Aorta (tissue), 5 donors: ENCODE data around the gene TTC16. TPM values are rescaled to one million over a fixed set of nuclear protein-coding genes. Genes with fewer than 3 reads are reported as not detected.
A peak's percentile ranks its signal among the peaks of the same experiment; 100 is the strongest.

Experiments used
- ATAC-seq: fragments of 200-7000 bp; cut with Tn5 transposase; one replicate; pipeline ENCODE4 v1.9.1; 2022; ENCODE audit warnings: moderate library complexity; ENCODE audit not compliant: low FRiP score
- DNase-seq, 2 donors: peaks; one replicate each; pipeline ENCODE4 v3.0.0-alpha.2; 2020
- H3K27ac ChIP-seq, 2 donors: one replicate each; pipeline ENCODE4 v1.5.1; 2013; ENCODE audit warnings: low read length in 2 of 2, mild to moderate bottlenecking in 2 of 2, moderate library complexity in 2 of 2, control low read depth in 1 of 2, inconsistent platforms in 1 of 2, low read depth in 1 of 2
- H3K27me3 ChIP-seq, 2 donors: one replicate each; pipeline ENCODE4 v1.6.1; 2013; ENCODE audit warnings: control low read depth in 1 of 2, low read length in 1 of 2, mild to moderate bottlenecking in 1 of 2, moderate library complexity in 1 of 2; ENCODE audit not compliant: insufficient read depth in 2 of 2, control insufficient read depth in 1 of 2
- H3K36me3 ChIP-seq, 2 donors: one replicate each; pipeline ENCODE4 v1.6.1; 2013; ENCODE audit warnings: control low read depth in 1 of 2, low read length in 1 of 2, mild to moderate bottlenecking in 1 of 2; ENCODE audit not compliant: insufficient read depth in 2 of 2, control insufficient read depth in 1 of 2
- H3K4me1 ChIP-seq, 2 donors: one replicate each; pipeline ENCODE4 v1.6.1; 2013; ENCODE audit warnings: low read length in 2 of 2, control low read depth in 1 of 2, mild to moderate bottlenecking in 1 of 2, moderate library complexity in 1 of 2; ENCODE audit not compliant: insufficient read depth in 2 of 2, control insufficient read depth in 1 of 2
- H3K4me3 ChIP-seq, 2 donors: one replicate each; pipeline ENCODE4 v1.5.1; 2013; ENCODE audit warnings: low read length in 2 of 2, control low read depth in 1 of 2, mild to moderate bottlenecking in 1 of 2
- H3K9me3 ChIP-seq: one replicate; pipeline ENCODE4 v1.6.1; 2013; ENCODE audit warnings: mild to moderate bottlenecking, low read length; ENCODE audit not compliant: control insufficient read depth
- WGBS, 2 donors: extraction: QIAGEN DNeasy Blood & Tissue Kit; methylation state at CpG; one replicate each; pipeline ENCODE4 v1.1.7; 2013; 5-methylcytosine and 5-hydroxymethylcytosine counted together
- intact Hi-C, 2 donors: fragments of 100-400 bp; cut with DNase I; formaldehyde crosslinking; loops; one replicate each; pipeline versions ENCODE4 v1.14.2 to v1.15.0; 2022
- polyA plus RNA-seq, 2 donors: library from polyadenylated mRNA; stranded (reverse); fragments of 200-250 nt; gene quantifications; one replicate each; pipeline ENCODE4 v1.2.3, GENCODE V29; 2013
- total RNA-seq, 2 donors: library from RNA; stranded (reverse); fragmentation: NEBNext Ultra II Directional; extraction: Animal tissue kit (Norgen Biotek cat#: 25700); gene quantifications; one replicate each; pipeline ENCODE4 v1.2.1, GENCODE V29; 2021
- donor health status: healthy with polysubstance abuse.
- donor health status: Bipolar disorder and iron deficiency.
- donor health status: DM: no; HTN: no; CAD: no.
- donor health status: DM: no; HTN: no; CAD: no.
- donor health status: DM: yes; HTN: yes; CAD: no.

Gene TTC16
- total and polyA plus RNA-seq, 4 donors: 0.16 to 0.30 TPM; not detected in 2

DNA sequence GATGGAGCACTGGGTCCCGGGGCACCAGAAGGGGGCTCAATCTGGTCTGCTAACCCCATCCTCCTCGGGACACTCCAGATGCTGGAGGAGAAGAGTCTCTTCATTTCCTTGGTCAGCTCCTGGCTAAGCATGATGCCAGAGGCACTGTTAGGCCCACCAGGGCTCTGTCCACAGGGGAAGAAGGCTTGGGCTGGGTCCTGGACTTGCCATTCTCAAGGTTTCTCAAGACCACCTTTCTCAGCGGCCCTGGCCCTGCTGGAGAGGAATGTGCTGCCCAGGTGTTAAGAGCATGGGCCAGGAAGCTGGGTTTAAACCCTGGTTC is 54.7 kb downstream of the TTC16 start:
- WGBS, 2 donors: 60 to 62% methylated on average over 3 of the region's 3 CpGs
- no peak overlapping the region for H3K4me3 ChIP-seq
- H3K27me3 ChIP-seq: no peaks in the 10 kb centered on the region
- H3K36me3 ChIP-seq: no peaks in the 10 kb centered on the region
- no peak overlapping the region for H3K27ac ChIP-seq
- no peak for ATAC-seq
- no peaks in the 10 kb centered on the region for H3K9me3 ChIP-seq
- DNase-seq: no peak
- H3K4me1 ChIP-seq: no peaks in the 10 kb centered on the region
- intact Hi-C loops: no loop called here

DNA sequence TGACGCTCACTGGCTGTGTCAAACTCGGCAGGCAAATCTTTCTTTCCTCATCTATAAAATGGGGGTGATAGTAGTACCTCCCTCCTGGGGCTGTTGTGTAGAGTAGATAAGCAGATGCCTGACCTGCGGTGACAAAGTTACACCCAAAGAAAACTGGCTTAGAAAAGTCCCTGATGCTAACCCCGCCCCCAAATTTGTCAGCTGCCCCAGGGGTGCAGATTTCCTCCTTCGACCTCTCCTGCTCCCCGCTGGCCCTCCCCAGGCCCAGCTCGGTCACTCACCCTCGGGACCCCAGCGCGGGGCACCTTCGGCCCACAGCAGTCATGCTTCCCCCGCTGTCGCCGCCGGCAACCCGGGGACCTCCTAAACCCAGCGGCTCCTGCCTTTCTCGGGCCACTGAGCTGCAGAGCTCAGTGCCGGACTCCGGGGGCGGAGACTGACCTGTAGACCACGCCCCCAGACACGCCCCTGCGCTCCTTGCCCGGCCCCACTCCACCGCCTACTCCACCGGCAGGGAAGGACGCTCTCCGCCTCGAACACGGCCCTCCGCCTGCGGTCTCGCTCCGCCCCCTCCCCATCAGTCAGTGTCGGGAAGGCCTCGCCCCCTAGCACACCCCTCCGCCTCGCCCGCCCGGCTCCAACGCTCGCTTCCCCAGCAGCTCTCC is 55.2 kb downstream of the TTC16 start:
- intact Hi-C loops: no loop called here
- no peak overlapping the region for H3K4me3 ChIP-seq
- H3K27ac ChIP-seq: no peak overlapping the region
- no peaks in the 10 kb centered on the region for H3K36me3 ChIP-seq
- ATAC-seq (peak; percentile 98), DNase-seq (peak; percentile 100)
- H3K9me3 ChIP-seq: no peaks in the 10 kb centered on the region
- 3 to 4% methylated on average over 43 of the region's 43 CpGs for WGBS, 2 donors
- H3K4me1 ChIP-seq: no peaks in the 10 kb centered on the region
- no peaks in the 10 kb centered on the region for H3K27me3 ChIP-seq

GRCh38 chr9:127771570-127772189 is 55.8 kb downstream of the TTC16 start:
- no peak overlapping the region for H3K4me3 ChIP-seq
- intact Hi-C loops: no loop called here

DNA sequence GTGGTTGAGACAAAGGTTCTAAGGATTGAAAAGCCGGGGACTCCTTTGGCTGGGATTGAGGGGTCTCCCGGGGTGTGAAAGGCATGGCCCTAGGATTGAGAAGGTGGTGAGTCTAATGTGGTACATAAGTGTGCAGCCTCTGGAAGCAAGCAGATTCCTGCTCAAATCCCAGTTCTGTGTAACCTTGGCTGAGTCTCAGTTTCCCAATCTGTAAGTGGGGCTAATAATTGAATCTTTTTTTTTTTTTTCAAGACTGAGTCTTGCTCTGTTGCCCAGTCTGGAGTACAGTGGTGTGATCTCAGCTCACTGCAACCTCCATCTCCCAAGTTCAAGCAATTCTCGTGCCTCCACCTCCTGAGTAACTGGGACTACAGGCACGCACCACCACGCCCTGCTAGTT is 56.7 kb downstream of the TTC16 start:
- Histone ChIP-seq H3K27me3 (no peaks in the 10 kb centered on the region), H3K9me3 (no peaks in the 10 kb centered on the region), H3K36me3 (no peaks in the 10 kb centered on the region), H3K27ac (no peak overlapping the region), H3K4me3 (no peak overlapping the region), H3K4me1 (no peaks in the 10 kb centered on the region)
- whole genome bisulfite sequencing, 2 donors: 92 to 95% methylated on average over 5 of the region's 5 CpGs
- intact Hi-C loops: no loop called here
- DNase-seq (no peak), ATAC-seq (no peak)

More at GRCh38 chr9:127771570-127772189, 55.8 kb downstream of the TTC16 start:
- ATAC-seq (no peak), DNase-seq (no peak)
- 4 to 5% methylated on average over 19 of the region's 19 CpGs for WGBS, 2 donors
- H3K36me3 ChIP-seq: no peaks in the 10 kb centered on the region
- H3K27me3 ChIP-seq: no peaks in the 10 kb centered on the region
- H3K27ac ChIP-seq: no peak overlapping the region
- no peaks in the 10 kb centered on the region for H3K4me1 ChIP-seq
- H3K9me3 ChIP-seq: no peaks in the 10 kb centered on the region

DNA sequence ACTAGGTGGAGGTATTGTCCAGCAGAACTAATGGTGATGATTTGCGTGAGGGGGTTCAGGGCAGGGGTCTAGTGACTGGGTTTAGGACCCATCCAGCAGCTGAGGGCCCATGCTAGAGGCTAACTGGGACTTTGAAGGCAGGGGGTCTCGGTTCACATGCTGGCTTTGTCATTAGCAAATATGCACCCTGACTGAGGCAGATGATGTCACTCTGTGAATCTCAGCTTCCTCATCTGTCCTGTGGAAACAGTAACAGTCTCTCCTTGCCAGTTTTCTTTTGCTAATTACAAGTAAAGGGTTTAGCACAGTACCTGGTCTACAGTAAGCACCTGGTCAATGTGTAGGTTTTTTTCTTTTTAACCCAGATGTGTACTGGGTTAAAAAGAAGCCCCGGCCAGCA is 57.4 kb downstream of the TTC16 start:
- DNase-seq (no peak), ATAC-seq (no peak)
- Histone ChIP-seq H3K9me3 (no peaks in the 10 kb centered on the region), H3K4me1 (no peaks in the 10 kb centered on the region), H3K36me3 (no peaks in the 10 kb centered on the region), H3K27me3 (no peaks in the 10 kb centered on the region), H3K27ac (no peak overlapping the region), H3K4me3 (no peak overlapping the region)
- WGBS, 2 donors: 92% methylated on average over 3 of the region's 3 CpGs
- intact Hi-C loops: no loop called here

DNA sequence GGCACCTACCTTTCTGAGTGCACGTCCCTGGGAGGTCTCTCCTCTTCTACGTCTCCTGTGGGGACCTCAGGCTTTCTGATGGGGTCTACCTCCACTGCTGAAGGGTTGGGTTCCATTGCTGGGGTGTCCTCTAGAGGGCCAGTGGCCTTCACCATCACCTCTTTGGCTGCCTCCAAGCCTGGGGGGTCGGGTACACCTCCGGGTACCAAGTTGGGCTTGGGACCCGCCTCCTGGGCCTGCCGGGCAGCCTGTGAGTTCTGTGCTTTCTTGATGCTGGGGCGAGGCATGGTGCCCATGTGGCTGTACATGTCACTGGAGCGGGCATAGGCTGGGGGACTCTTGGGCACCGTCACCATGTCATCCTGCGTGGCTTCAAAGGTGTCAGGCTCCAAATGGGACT is 58.1 kb downstream of the TTC16 start:
- DNase-seq (no peak), ATAC-seq (no peak)
- intact Hi-C loops: no loop called here
- H3K27me3 ChIP-seq: no peaks in the 10 kb centered on the region
- H3K27ac ChIP-seq: no peak overlapping the region
- H3K4me1 ChIP-seq: no peaks in the 10 kb centered on the region
- H3K36me3 ChIP-seq: no peaks in the 10 kb centered on the region
- no peaks in the 10 kb centered on the region for H3K9me3 ChIP-seq
- WGBS, 2 donors: 90 to 91% methylated on average over 10 of the region's 10 CpGs
- H3K4me3 ChIP-seq: no peak overlapping the region

DNA sequence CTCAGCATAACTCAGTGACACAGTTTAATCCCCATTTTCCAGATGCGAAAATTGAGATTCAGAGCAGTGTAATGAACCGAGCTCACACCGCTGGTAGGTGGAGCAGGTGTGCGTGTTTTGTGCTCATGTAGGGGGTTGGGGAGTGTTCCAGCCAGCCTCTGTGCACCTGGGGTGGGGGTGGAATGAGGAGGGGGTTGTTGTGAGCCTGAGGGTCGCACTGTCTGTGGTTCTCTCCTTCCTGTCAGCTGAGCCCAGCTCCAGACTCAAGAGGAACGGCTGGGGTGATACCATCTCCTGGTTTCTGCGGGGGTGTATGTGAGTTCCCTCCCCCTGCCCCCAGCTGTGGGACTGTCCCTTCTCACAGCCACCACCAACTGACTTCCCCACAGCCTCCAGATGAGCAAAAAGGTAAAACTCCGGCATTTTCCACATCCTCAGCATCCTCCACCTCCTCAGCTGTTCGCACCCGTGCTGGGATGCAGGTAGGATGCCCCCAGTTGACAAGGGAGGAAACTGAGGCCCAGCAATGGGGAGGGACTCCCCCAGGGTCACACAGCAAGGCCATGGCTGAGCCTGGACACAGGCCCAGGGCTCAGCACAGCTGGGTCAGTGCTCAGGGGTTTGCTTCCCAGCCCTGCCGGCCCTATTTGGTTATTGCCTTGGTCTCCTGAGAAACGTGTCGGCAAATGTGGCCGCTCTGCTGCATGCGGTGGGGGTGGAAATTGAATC is 60.5 kb downstream of the TTC16 start:
- H3K4me3 ChIP-seq: no peak overlapping the region
- H3K9me3 ChIP-seq: no peaks in the 10 kb centered on the region
- intact Hi-C loops: no loop called here
- 79% methylated on average over 15 of the region's 15 CpGs for WGBS, 2 donors
- ATAC-seq (no peak), DNase-seq (peak in 1 of 2 donors; percentile 71)
- no peaks in the 10 kb centered on the region for H3K36me3 ChIP-seq
- H3K27me3 ChIP-seq: no peaks in the 10 kb centered on the region
- H3K27ac ChIP-seq: no peak overlapping the region
- no peaks in the 10 kb centered on the region for H3K4me1 ChIP-seq

DNA sequence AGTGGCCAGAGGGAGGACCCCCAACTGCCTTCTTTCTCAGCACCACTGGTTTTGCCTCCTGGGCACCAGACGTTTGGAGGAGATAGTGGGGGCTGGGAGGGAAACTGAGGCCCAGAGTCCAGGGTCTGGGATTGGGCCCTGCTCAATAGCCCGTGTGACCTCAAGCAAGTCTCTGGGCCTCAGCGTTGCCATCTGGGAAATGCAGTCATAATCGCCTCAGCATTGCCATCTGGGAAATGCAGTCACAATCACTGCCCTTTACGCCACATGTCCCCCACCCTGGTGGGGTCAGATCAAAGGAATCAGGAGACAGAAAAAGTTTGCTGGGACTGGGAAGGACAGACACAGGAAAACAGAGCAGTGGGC is 61.0 kb downstream of the TTC16 start:
- no peaks in the 10 kb centered on the region for H3K4me1 ChIP-seq
- WGBS, 2 donors: 72 to 80% methylated on average over 5 of the region's 5 CpGs
- no peaks in the 10 kb centered on the region for H3K9me3 ChIP-seq
- no peaks in the 10 kb centered on the region for H3K36me3 ChIP-seq
- intact Hi-C loops: no loop called here
- H3K27me3 ChIP-seq: no peaks in the 10 kb centered on the region
- ATAC-seq: no peak
- DNase-seq: no peak
- no peak overlapping the region for H3K27ac ChIP-seq
- H3K4me3 ChIP-seq: no peak overlapping the region
